HCT116 (cell line): Measurements from ENCODE around the gene TSPAN7. TPM values are rescaled to one million over a fixed set of nuclear protein-coding genes. Genes with fewer than 3 reads are reported as not detected.

ENCODE experiments used
- ATAC-seq: fragments of 200-7000 bp; cut with Tn5 transposase; 2 replicates; pipeline ENCODE4 v1.9.1; 2020; ENCODE audit warnings: mild to moderate bottlenecking, moderate library complexity
- BruUV-seq: library from RNA; stranded (reverse); fragments of 400-500 nt; replicated peaks from 2 replicates; lab custom pipeline; 2021; lab: Mats Ljungman, UMichigan
- CTCF ChIA-PET: fragments of 300-600 bp; sonication (Branson Sonifier 250); formaldehyde crosslinking; loops from one replicate; lab custom pipeline; 2021; ENCODE audit warnings: antibody characterized with exemption; lab: Charles Lee
- POLR2A ChIA-PET: fragments of 300-600, 350-600 bp; sonication (Branson Sonifier 250); formaldehyde crosslinking; loops from one replicate; lab custom pipeline; 2021; ENCODE audit warnings: antibody characterized with exemption; lab: Charles Lee
- RAD21 ChIA-PET, 2 experiments: fragments of 300-600 bp; sonication (Branson Sonifier 250); formaldehyde crosslinking; loops; one replicate each; lab custom pipeline; 2023; ENCODE audit warnings: low total read pairs in 2 of 2; ENCODE audit not compliant: uncharacterized antibody in 2 of 2, unreplicated experiment in 2 of 2, low non-redundant PET in 1 of 2; lab: Charles Lee
- DNase-seq: peaks from one replicate; pipeline ENCODE4 v3.0.0-alpha.2; 2010; ENCODE audit warnings: low read depth, low spot score
- H2AFZ ChIP-seq: fragments of 200-600 bp; shearing (Covaris generic), sonication (generic); 2 replicates; pipeline ENCODE4 v1.6.1; 2017; ENCODE audit warnings: low read depth, mixed run types, mixed read lengths, antibody characterized with exemption, low read length; ENCODE audit not compliant: poor library complexity, severe bottlenecking
- H3K27ac ChIP-seq: 2 replicates; pipeline ENCODE4 v1.5.1; 2012; ENCODE audit warnings: low read depth, low read length
- H3K27me3 ChIP-seq: fragments of 200-600 bp; sonication (generic); 2 replicates; pipeline ENCODE4 v1.6.1; 2016; ENCODE audit warnings: mixed run types, low read length, mixed read lengths; ENCODE audit not compliant: insufficient read depth
- H3K36me3 ChIP-seq, 2 experiments: fragments of 200-500 bp in 1 of 2; fragments of 200-600 bp in 1 of 2; sonication (Bioruptor generic) in 1 of 2; sonication (generic) in 1 of 2; 2 replicates each; pipeline versions ENCODE4 v1.5.1 to v1.6.1; 2014 to 2016; ENCODE audit warnings: low read length in 2 of 2, inconsistent platforms in 1 of 2, mixed read lengths in 1 of 2, mixed run types in 1 of 2; ENCODE audit not compliant: insufficient read depth in 2 of 2, control insufficient read depth in 1 of 2
- H3K4me1 ChIP-seq, 2 experiments: fragments of 200-600 bp in 1 of 2; sonication (generic) in 1 of 2; 2 replicates each; pipeline versions ENCODE4 v1.5.1 to v1.6.1; 2012 to 2017; ENCODE audit warnings: low read length in 2 of 2, inconsistent platforms in 1 of 2, mild to moderate bottlenecking in 1 of 2, mixed read lengths in 1 of 2, mixed run types in 1 of 2, moderate library complexity in 1 of 2; ENCODE audit not compliant: insufficient read depth in 2 of 2, control insufficient read depth in 1 of 2
- H3K4me2 ChIP-seq: fragments of 200-600 bp; sonication (generic); 2 replicates; pipeline ENCODE4 v1.6.1; 2017; ENCODE audit warnings: mixed run types, low read length, mixed read lengths
- H3K4me3 ChIP-seq, 2 experiments: fragments of 200-600 bp in 1 of 2; sonication (generic) in 1 of 2; replicated peaks in 1 of 2; 2 replicates each; pipeline ENCODE4 v1.5.1; 2011 to 2016; ENCODE audit warnings: low read length in 2 of 2, control low read depth in 1 of 2, low read depth in 1 of 2, mild to moderate bottlenecking in 1 of 2, mixed read lengths in 1 of 2, mixed run types in 1 of 2
- H3K79me2 ChIP-seq: fragments of 200-600 bp; sonication (generic); 2 replicates; pipeline ENCODE4 v1.6.1; 2017; ENCODE audit warnings: mild to moderate bottlenecking, mixed run types, low read length, moderate library complexity, mixed read lengths; ENCODE audit not compliant: insufficient read depth
- H3K9ac ChIP-seq: fragments of 200-600 bp; sonication (generic); 2 replicates; pipeline ENCODE4 v1.6.1; 2016; ENCODE audit warnings: low read length, mixed read lengths
- H3K9me2 ChIP-seq: fragments of 200-600 bp; sonication (generic), shearing (Covaris generic); 2 replicates; pipeline ENCODE4 v1.6.1; 2017; ENCODE audit warnings: mixed run types, mild to moderate bottlenecking, moderate library complexity; ENCODE audit not compliant: insufficient read depth
- H3K9me3 ChIP-seq, 2 experiments: fragments of 200-500 bp in 1 of 2; fragments of 200-600 bp in 1 of 2; sonication (Bioruptor generic) in 1 of 2; sonication (generic) in 1 of 2; 2 replicates each; pipeline ENCODE4 v1.6.1; 2014 to 2017; ENCODE audit warnings: low read length in 2 of 2, mixed read lengths in 2 of 2, inconsistent platforms in 1 of 2, low read depth in 1 of 2, mild to moderate bottlenecking in 1 of 2, mixed run types in 1 of 2, moderate library complexity in 1 of 2; ENCODE audit not compliant: control insufficient read depth in 1 of 2, insufficient read depth in 1 of 2
- H4K20me1 ChIP-seq: fragments of 200-600 bp; sonication (generic), shearing (Covaris generic); 2 replicates; pipeline ENCODE4 v1.6.1; 2017; ENCODE audit warnings: mixed run types, mild to moderate bottlenecking, moderate library complexity; ENCODE audit not compliant: insufficient read depth
- JUND ChIP-seq: IDR thresholded peaks from 2 replicates; pipeline ENCODE4 v1.6.1; 2012
- REST ChIP-seq: IDR thresholded peaks from 2 replicates; pipeline ENCODE4 v1.6.1; 2012; ENCODE audit warnings: low read depth
- SP1 ChIP-seq: IDR thresholded peaks from 2 replicates; pipeline ENCODE4 v1.6.1; 2012; ENCODE audit warnings: low read depth
- ZNF274 ChIP-seq: fragments of 200-500 bp; sonication (Bioruptor generic); IDR thresholded peaks from 2 replicates; pipeline ENCODE4 v1.6.1; 2014; ENCODE audit warnings: mild to moderate bottlenecking, low read depth, low read length, inconsistent platforms
- intact Hi-C: fragments of 100-400 bp; cut with micrococcal nuclease; formaldehyde crosslinking; loops from 2 replicates; pipeline ENCODE4 v1.10.0; 2022
- total RNA-seq: library from RNA; stranded (reverse); gene quantifications from one replicate; pipeline ENCODE4 v1.2.1, GENCODE V29; 2021; ENCODE audit not compliant: unreplicated experiment
- TF ChIP-seq, protein P1 (sequence below): IDR thresholded peaks from 2 replicates; pipeline ENCODE4 v1.6.1; 2011; ENCODE audit warnings: mild to moderate bottlenecking, low read length, moderate library complexity; ENCODE audit not compliant: insufficient replicate concordance; ENCODE audit errors: extremely low read depth
- TF ChIP-seq, protein P2 (sequence below), 3 experiments: fragments of 200-600 bp in 1 of 3; sonication (generic) in 1 of 3; IDR thresholded peaks in 2 of 3; conservative IDR thresholded peaks in 1 of 3; 2 replicates each; pipeline ENCODE4 v1.5.1; 2012 to 2017; ENCODE audit warnings: low read depth in 2 of 3, low read length in 2 of 3, antibody characterized with exemption in 1 of 3, borderline replicate concordance in 1 of 3, control low read depth in 1 of 3, mild to moderate bottlenecking in 1 of 3, mixed read lengths in 1 of 3, mixed run types in 1 of 3, moderate library complexity in 1 of 3; ENCODE audit not compliant: insufficient read depth in 1 of 3

The TSPAN7 gene
- total RNA-seq, 1 experiment from 2014 or later: 2.9 TPM

- no peak for TF ChIP-seq REST
- TF ChIP-seq JUND: no peak
- TF ChIP-seq SP1: no peak
- TF ChIP-seq, protein P1, sequence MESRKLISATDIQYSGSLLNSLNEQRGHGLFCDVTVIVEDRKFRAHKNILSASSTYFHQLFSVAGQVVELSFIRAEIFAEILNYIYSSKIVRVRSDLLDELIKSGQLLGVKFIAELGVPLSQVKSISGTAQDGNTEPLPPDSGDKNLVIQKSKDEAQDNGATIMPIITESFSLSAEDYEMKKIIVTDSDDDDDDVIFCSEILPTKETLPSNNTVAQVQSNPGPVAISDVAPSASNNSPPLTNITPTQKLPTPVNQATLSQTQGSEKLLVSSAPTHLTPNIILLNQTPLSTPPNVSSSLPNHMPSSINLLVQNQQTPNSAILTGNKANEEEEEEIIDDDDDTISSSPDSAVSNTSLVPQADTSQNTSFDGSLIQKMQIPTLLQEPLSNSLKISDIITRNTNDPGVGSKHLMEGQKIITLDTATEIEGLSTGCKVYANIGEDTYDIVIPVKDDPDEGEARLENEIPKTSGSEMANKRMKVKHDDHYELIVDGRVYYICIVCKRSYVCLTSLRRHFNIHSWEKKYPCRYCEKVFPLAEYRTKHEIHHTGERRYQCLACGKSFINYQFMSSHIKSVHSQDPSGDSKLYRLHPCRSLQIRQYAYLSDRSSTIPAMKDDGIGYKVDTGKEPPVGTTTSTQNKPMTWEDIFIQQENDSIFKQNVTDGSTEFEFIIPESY: no peak
- no peak for TF ChIP-seq ZNF274
- TF ChIP-seq, protein P2, sequence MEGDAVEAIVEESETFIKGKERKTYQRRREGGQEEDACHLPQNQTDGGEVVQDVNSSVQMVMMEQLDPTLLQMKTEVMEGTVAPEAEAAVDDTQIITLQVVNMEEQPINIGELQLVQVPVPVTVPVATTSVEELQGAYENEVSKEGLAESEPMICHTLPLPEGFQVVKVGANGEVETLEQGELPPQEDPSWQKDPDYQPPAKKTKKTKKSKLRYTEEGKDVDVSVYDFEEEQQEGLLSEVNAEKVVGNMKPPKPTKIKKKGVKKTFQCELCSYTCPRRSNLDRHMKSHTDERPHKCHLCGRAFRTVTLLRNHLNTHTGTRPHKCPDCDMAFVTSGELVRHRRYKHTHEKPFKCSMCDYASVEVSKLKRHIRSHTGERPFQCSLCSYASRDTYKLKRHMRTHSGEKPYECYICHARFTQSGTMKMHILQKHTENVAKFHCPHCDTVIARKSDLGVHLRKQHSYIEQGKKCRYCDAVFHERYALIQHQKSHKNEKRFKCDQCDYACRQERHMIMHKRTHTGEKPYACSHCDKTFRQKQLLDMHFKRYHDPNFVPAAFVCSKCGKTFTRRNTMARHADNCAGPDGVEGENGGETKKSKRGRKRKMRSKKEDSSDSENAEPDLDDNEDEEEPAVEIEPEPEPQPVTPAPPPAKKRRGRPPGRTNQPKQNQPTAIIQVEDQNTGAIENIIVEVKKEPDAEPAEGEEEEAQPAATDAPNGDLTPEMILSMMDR (IDR thresholded peaks at IDR 0.05 in 2 of 3, conservative IDR thresholded peaks at IDR 0.05 in 1 of 3; ENCODE audit: borderline replicate concordance in 1 of 3, insufficient read depth in 1 of 3, low read depth in 2 of 3, low read length in 2 of 3): no peak
- H2AFZ ChIP-seq: no peak overlapping the region
- RAD21 ChIA-PET: no interaction called here
- intact Hi-C loops: no loop called here
- no peaks in the 10 kb centered on the region for H3K79me2 ChIP-seq
- DNase-seq (no peak), ATAC-seq (no peak)
- no TSS peak for BruUV-seq
- H4K20me1 ChIP-seq: no peaks in the 10 kb centered on the region
- no peak overlapping the region for H3K4me3 ChIP-seq
- H3K4me2 ChIP-seq: no peak overlapping the region
- no peaks in the 10 kb centered on the region for H3K36me3 ChIP-seq
- no peaks in the 10 kb centered on the region for H3K27me3 ChIP-seq
- H3K9me3 ChIP-seq: no peaks in the 10 kb centered on the region
- POLR2A ChIA-PET: no interaction called here
- H3K9me2 ChIP-seq: no peaks in the 10 kb centered on the region
- no peak overlapping the region for H3K27ac ChIP-seq
- H3K9ac ChIP-seq: no peak overlapping the region
- CTCF ChIA-PET: no interaction called here
- no peaks in the 10 kb centered on the region for H3K4me1 ChIP-seq
Measured at GRCh38 chrX:38578167-38578566, 16.8 kb downstream of the TSPAN7 start.
